GM23338 (cell line): Measurements from ENCODE around the gene KCNIP1.

Source experiments
- CTCF ChIP-seq, 2 experiments: fragments of 200-600 bp in 1 of 2; sonication (generic) in 1 of 2; conservative IDR thresholded peaks; 2 replicates each; pipeline versions ENCODE4 v1.5.1 to v1.6.1; 2016 to 2017; ENCODE audit warnings: antibody characterized with exemption in 2 of 2, low read depth in 2 of 2, mild to moderate bottlenecking in 2 of 2, moderate library complexity in 1 of 2
- EZH2phosphoT487 ChIP-seq: fragments of 200-600 bp; sonication (generic); IDR thresholded peaks from one replicate; pipeline ENCODE4 v1.8.1; 2018; ENCODE audit warnings: antibody characterized with exemption; ENCODE audit not compliant: unreplicated experiment
- NANOG ChIP-seq: IDR thresholded peaks from 2 replicates; pipeline ENCODE4 v1.6.1; 2016; ENCODE audit warnings: antibody characterized with exemption, borderline replicate concordance

- TF ChIP-seq CTCF (conservative IDR thresholded peaks at IDR 0.05; ENCODE audit: low read depth in 2 of 2) (no peak), NANOG (no peak), EZH2phosphoT487 (no peak)
These were observed 197.5 kb downstream of the KCNIP1 start for GRCh38 chr5:170701334-170701733.
